GM18526 (cell line): ENCODE measurements around the gene ADARB2.

Experiments used
- POLR2A ChIP-seq: IDR thresholded peaks from 3 replicates; pipeline ENCODE4 v1.6.1; 2011; ENCODE audit not compliant: insufficient read length; ENCODE audit errors: extremely low read depth

ADARB2 gene

DNA sequence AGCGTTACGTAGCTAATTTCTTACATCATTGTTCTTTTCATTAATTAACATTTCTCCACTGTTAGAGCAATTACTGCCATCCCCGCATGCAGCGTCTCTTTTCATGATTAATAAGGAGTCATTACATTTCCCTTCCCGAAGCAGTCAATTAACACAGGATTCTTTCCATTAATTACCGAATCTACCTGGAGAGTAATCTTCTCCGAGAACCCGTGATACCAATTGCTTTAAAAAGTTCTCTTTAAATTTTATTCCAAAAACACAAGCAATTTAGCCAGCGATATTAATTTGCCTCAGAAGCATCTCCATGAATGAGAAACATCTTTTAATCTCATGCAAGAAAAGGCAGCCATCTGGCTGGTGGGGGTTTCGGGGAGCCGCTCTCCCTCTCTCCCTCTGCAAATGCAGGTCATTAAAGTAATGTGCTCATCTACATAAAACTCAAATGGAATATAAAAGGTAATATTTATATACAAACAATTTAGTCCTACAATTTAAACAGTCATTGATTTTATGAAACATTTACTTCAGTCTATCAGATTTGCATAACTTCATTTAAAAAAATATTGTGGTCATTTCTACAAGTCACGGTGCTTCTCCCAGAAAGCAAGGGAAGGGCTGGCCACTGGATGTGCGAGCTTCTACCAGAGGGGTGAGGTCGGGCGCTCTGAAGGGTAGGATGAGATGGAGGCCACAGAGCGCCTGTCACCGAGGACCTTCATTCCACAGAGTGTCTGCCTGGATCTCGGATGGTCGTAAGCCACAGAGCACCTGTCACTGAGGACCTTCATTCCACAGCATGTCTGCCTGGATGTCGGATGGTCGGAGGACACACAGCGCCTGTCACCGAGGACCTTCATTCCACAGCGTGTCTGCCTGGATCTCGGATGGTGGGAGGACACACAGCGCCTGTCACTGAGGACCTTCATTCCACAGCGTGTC is 536.2 kb downstream of the ADARB2 start:
- TF ChIP-seq POLR2A, result no peak

DNA sequence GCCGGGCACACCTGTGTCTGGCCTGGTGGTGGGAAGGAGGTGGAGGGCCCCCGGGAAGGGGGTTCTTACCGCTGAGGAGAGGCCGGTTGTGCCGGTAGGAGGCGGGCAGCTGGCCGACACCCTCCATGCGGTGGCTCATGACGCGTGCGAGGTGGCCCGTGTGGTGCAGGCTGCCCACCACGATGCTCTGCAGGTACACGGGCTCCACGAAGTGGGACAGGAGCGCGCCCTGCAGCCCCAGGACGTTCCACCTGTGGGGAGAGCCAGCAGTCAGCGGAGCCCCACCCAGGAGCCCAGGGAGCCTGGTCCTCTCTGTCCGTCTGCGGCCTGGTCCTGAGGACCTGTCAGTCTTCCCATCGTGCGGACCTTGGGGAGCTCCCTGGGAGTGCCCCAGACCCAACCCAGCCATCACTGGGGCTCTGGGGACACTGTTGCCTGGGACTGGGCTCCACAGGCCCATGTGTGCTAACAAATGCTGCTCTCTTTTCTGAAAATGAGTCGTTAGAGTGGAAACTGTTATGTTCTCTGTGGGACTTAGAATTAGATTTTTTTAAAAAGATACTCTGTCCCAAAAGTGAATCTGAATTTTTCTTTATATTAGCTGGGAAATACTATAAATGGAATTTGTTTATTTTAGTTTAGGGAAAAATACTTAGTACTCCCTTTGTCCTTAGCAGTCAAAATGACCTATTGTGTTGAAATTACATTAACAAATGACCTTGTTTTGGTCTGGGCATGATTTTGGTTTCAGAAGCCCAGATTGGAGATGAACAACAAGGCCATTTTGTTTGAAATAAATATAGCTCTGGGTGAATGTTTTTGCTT is 537.2 kb downstream of the ADARB2 start:
- TF ChIP-seq POLR2A, result no peak

DNA sequence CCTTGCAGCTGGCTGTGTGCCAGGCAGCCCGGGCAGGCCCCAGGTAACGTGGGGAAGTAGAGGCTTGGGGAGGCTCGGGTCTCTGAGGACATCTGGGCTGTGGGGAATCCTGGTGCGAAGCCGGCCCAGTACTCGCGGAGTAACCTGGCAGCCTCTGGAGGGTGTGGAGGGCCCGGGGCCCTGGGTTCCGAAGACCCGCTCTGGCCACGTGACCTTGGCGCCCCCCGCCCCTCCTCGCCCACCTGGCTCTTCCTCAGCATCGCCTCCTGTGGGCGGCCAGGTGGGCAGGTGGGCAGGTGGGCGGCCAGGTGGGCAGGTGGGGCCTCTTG is 538.0 kb downstream of the ADARB2 start:
- no peak for TF ChIP-seq POLR2A

DNA sequence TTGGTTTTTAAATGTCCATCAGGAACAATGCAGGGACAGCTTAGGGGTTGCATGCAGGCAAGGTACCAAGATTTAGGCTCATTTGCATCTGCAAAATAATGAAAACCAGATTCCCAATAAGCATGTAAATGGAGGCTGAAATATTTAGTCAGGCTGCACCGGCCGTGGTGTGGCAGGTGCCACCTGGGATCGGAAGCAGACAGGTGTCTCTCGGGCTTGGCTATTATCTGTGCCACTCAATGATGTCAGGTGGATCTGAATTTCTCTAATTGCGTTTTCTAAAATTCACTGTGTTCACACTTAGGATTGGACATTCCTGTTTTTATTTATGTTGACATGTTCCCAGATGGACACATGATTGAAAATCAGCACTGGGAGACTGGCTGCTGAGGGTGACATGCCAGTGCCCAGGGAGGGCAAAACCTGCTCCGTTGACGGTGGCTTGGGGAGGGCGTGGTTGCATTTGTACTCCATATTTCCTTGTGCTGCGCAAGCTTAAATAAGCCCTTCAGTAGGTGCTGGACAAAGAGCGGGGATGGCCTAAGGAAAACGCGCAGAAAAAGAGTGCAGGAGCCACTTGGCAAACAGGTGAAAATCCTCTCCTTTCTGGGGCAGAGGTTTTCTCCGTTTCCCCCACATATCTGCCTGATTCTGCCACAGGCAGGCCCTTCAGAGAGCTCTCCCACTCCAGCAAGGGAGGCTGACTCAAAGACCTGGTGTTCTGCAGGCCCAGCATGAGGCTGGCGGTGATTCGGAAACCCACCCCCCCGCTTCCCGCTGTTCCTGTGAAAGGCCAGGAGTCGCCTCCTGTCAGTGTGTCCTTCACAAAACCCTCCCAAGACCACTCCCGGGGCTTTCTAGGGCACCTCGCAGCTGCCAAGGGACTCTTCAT is 538.6 kb downstream of the ADARB2 start:
- no peak for TF ChIP-seq POLR2A

DNA sequence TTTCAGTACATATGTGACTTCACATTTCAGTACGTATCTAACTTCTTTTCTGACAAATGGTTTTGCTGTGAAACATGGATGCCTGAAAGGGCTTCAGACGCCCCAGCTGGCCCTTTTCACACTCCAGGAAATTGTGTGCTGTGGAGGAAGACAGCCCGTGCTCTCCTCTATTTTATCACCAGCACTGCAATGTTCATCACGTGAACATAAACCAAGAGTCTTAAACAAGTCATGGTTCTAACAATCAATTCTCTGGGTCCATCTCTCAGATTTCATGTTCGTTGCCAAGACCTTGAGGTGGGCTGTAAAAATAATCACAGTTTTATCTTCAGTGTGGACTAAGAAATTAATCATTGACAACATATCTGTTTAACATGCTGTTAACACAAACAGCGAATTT is 539.9 kb downstream of the ADARB2 start:
- no peak for TF ChIP-seq POLR2A

DNA sequence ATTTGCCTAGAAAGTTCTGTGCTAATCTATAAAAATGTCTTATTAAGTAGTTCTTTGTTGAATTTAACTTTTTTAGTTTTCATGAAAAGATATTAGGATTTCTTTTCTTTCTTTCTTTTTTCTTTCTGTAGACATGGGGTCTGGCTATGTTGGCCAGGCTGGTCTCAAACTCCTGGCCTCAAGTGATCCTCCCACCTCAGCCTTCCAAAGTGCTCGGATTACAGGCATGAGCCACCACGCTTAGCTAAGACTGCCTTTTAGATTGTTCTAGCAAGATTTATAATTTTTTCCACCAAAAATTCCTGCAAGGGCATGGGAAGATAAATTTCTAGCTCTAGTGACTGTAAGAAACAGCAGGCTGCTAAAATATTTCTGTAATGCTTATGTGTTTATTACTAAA is 540.7 kb downstream of the ADARB2 start:
- no peak for TF ChIP-seq POLR2A

DNA sequence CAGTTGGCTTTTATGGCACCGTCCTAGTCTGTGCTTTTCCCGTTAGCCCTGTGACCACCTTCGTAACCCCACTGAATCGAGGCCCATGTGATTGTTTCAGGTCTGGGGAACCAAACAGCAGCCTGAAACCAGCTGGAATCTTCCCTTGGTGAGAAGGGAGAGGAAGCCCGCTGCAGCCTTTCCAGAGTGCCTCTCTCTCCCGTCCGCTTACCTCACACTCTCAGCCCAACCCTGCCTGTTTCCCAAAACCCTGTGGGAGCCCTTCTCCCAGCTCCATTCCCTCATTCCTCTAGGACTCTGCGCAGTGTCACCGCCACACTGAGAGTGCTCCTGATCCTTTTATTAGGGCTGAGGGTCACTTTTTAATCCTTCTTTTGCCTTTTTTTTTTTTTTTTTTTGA is 541.5 kb downstream of the ADARB2 start:
- no peak for TF ChIP-seq POLR2A

DNA sequence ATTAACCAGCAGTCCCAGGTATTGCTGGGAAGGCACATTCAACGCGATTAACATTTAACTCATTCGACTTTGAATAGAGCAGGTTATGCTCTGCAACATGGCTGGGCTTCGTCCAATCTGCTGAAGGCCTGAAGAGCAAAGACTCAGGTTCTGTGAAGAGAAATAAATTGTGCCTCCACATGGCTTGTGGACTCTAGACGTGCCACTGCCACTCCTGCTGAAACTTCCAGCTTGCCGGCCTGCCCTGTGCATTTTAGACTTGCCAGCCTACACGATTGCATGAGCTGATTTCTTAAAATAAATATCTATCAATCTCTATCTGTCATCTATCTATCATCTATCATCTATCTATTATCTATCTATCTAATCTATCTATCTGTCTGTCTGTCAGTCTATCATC is 543.2 kb downstream of the ADARB2 start:
- TF ChIP-seq POLR2A, result no peak

DNA sequence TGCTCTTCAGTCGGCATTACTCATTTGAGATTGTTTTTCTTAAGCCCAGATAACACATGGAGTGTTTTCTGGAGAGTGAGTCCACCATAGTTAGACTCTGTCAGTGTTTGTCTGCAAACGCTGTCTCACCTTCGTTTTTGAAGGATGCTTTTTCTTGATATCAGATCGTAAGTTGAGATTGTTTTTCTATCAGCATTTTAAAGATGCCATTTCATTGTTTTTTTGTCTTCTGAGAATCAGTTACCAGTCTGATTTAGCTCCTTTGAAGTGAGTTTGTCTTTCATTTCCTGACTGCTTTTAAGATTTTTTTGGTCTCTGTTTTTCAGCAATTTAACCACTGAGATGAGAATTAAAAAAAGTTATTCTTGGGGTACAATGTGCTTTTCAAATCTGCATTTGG is 543.8 kb downstream of the ADARB2 start:
- TF ChIP-seq POLR2A, result no peak

DNA sequence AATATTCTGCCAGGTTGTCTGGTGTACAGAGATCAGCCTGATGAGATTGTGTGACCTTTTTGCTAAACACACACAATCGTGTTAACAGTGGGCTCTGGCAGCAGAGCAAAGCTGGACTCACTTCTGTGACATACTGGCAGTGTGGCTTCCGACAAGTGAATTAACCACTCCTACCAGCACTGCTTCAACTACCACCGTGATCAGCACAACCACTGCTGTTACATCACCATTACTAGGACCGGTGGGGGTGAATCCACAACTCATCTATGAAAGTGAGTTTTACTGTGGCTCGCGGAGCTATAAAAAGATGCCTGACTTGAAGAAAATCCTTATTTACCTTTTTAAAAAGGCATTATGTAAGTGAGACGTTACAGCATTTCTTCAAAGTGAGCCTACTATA is 545.6 kb downstream of the ADARB2 start:
- no peak for TF ChIP-seq POLR2A

DNA sequence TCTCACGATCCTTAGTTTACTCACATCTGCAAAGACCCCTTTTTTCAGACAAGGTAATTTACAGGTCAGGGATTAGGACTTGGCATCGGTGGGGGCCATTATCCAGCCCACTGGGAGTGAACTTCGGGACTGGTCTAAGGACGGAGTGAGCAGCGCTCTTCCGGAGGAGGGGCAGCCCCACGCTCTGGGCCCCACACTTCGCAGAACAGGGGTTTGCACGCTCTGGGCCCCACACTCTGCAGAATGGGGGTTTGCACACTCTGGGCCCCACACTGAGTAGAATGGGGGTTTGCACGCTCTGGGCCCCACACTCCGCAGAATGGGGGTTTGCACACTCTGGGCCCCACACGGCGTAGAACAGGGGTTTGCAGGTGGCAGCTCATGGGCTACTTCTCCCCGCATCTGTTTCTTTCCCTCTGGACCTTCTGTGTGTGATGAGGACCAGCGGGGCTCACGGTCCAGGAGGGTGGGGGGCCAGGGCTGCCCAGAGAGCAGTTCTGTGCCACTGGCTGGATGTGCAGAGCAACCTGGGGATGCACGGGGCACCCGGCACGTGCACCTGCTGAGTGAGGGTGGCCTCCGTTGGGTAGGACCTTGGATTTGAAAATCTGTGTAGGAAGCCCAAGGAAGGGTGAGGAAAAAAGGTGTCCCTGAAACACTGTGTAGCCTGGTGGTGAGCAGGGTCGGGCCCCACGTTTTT is 546.4 kb downstream of the ADARB2 start:
- TF ChIP-seq POLR2A, result no peak

DNA sequence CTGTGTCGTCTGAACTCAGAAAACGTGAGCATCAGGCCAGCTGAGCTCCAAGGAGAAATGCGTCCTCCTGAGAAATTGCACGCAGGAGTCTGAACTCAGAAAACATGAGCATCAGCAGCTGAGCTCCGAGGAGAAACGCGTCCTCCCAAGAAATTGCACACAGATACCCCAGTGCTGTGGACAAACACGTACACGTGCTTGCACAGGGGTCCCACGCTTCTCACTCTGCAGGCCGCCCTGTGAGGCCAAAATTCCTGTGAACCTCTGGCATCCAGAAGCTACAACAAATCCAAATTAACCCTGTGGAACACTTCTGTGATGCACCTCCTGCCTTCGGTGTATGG is 547.3 kb downstream of the ADARB2 start:
- TF ChIP-seq POLR2A, result no peak

DNA sequence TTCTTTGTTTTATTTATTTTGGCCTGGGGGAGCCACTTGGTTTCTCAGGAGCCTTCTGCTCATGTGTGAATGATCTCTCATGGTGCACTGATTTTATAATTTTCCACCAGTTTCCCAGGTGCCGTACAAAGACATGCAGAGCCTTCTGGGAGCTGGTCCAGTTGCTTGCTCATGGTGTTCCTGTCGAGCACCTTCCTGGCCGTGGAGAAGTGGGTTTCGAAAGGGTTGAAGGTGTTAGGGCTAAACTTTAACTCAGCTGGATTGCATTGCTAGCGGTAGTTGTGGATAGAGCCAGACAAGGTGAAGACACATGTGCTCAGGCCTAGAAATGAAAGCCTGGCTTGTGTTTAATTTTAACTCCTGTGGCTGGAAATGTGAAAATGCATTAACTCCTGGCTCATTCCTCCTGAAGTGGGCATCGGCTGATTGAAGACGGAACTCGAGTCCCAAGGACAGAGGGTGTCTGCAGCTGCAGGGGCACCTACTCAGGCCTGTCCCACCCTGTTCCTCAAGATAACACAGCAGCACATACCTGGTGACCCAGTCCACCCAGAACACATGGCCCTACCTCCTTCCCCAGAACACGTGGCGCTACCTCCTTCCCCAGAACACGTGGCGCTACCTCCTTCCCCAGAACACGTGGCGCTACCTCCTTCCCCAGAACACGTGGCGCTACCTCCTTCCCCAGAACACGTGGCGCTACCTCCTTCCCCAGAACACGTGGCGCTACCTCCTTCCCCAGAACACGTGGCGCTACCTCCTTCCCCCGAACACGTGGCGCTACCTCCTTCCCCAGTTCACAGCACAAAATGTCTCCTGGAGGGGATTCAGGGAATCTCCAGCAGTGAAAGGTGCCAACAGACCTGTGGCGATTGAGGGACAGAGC is 547.9 kb downstream of the ADARB2 start:
- no peak for TF ChIP-seq POLR2A
